Cardiac septum (tissue), 1 donor: Measurements from ENCODE around the gene SMTNL2. TPM values are rescaled to one million over a fixed set of nuclear protein-coding genes. Genes with fewer than 3 reads are reported as not detected.
"Not testable (repeated sequence)": the region's sequence is repeated elsewhere in the genome, so short reads cannot be mapped to it uniquely, and the experiment has no call there.

ENCODE experiments used
- DNase-seq: peaks from one replicate; pipeline ENCODE4 v3.0.0-alpha.2; 2020; ENCODE audit warnings: low spot score
- intact Hi-C: fragments of 100-400 bp; cut with DNase I; formaldehyde crosslinking; loops from one replicate; pipeline ENCODE4 v1.14.0; 2022
- total RNA-seq: library from RNA; stranded (reverse); fragmentation: NEBNext Ultra II Directional; extraction: Animal tissue kit (Norgen Biotek cat#: 25700); gene quantifications from one replicate; pipeline ENCODE4 v1.2.1, GENCODE V29; 2021
- donor health status: DM: no; HTN: no; CAD: no.

The SMTNL2 gene
- total RNA-seq, 1 donor from 2014 or later = 8.1 TPM

DNA sequence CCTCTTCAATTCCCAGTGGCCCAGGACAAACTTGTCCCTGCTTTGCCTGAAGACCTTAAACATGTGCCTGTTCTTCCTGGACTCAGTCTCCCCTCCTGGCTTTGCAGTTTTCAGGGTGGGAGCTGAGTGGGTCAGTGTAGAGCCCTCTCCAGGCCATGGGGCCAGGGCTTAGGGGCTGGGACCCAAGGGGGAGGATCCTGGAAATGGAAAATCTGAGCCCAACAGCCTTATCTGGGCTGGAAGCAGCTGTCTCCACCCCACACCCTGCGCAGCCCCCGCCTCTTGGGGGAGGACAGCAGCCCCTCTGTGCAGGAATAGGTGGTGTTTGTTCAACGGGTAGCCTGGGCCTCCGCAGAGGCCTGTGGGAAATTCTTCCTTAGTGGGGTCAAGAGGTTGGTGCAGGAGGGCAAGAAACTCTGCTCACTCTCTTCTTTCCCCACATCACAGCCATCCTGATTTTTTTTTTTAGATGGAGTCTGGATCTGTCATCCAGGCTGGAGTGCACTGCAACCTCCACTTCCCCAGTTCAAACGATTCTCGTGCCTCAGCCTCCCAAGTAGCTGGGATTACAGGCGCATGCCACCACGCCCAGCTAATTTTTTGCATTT lies 6.8 kb upstream of the SMTNL2 start:
- intact Hi-C loops = no loop called here
- DNase-seq = no peak

GRCh38 chr17:4578349-4578748 lies 6.0 kb upstream of the SMTNL2 start:
- intact Hi-C loops, DNase-seq: not testable (repeated sequence)

GRCh38 chr17:4579678-4580077 lies 4.7 kb upstream of the SMTNL2 start:
- intact Hi-C loops = no loop called here
- DNase-seq = no peak

DNA sequence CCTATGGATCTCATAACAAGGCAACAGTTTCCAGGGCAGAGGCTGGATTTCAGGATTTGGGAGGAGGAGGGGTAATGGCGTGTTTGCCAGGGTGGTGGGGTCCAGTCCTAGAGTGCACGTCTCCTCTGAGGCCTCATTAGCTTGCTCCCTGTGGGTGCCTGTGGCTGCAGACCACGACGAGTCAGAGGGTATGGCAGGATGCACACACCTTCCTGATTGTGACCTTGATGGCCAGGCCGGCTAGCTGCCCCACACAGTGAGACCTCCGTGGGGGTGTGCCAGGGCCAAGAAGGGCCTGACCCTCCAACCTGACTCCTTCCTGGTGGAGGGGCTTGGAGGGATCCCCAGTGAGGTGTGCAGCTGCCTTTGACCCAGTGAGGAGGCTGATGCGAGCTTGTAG lies 4.0 kb upstream of the SMTNL2 start:
- intact Hi-C loops = no loop called here
- DNase-seq = no peak

GRCh38 chr17:4582101-4582501 lies 2.2 kb upstream of the SMTNL2 start:
- intact Hi-C loops = no loop called here
- DNase-seq = no peak

GRCh38 chr17:4582691-4583090 lies 1.6 kb upstream of the SMTNL2 start:
- intact Hi-C loops = no loop called here
- no peak for DNase-seq

- DNase-seq = no peak
- intact Hi-C loops = no loop called here
Measured at GRCh38 chr17:4583206-4583605, 1.1 kb upstream of the SMTNL2 start.

- no peak for DNase-seq
- intact Hi-C loops = no loop called here
Measured at GRCh38 chr17:4583782-4584100, 588 bp upstream of the SMTNL2 start.

- DNase-seq = no peak
- intact Hi-C loops = no loop called here
Measured at GRCh38 chr17:4584917-4585637, 748 bp downstream of the SMTNL2 start.

DNA sequence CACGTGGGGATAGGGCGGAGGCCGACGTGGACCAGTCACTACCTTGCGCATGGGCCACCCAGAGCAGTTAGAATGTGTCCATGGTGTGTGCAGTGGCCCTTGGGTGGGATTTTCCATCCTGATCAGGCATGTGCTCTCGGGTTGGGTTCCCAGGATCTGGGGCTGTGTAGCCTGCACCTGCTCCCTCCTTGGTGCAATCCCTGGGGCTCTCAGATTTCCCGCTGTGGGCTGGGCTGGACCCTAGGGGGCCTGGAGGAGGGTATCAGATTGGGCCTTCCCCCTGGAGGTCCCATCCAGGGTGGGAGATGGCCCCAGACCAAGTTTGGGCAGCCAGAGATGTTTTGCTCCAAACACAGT lies 1.3 kb downstream of the SMTNL2 start:
- no peak for DNase-seq
- intact Hi-C loops = no loop called here

GRCh38 chr17:4586043-4586442 lies 1.7 kb downstream of the SMTNL2 start:
- intact Hi-C loops = no loop called here
- DNase-seq = no peak

DNA sequence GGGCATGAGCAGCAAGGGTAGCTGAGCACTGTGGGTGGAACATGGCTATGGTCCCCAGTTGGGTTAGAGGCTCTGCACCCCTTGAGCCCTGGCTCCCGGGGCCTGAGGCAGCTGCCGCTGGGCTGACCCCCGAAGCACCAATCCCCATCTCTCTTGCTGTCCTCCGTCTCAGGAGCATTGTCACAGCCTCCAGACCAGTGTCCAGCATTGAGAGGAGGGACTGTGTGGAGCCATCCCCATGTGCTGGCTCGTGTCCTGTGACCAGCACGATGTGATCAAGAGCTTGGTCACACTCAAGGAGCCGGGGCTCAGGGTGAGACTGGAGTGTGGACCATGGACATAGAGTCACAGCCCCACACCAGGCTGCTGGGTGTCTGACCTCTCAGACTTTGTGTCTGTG lies 2.9 kb downstream of the SMTNL2 start:
- DNase-seq = no peak

GRCh38 chr17:4587803-4588202 lies 3.5 kb downstream of the SMTNL2 start:
- intact Hi-C loops = no loop called here
- no peak for DNase-seq

More for the DNA sequence above, 2.9 kb downstream of the SMTNL2 start:
- intact Hi-C loops = no loop called here

GRCh38 chr17:4588391-4588790 lies 4.1 kb downstream of the SMTNL2 start:
- no peak for DNase-seq
- intact Hi-C loops = no loop called here

- intact Hi-C loops = no loop called here
- no peak for DNase-seq
Measured at GRCh38 chr17:4588898-4589625, 4.7 kb downstream of the SMTNL2 start.

GRCh38 chr17:4590042-4590441 lies 5.7 kb downstream of the SMTNL2 start:
- DNase-seq, intact Hi-C loops: not testable (repeated sequence)

GRCh38 chr17:4590981-4591453 lies 6.7 kb downstream of the SMTNL2 start:
- DNase-seq = no peak
- intact Hi-C loops = no loop called here

DNA sequence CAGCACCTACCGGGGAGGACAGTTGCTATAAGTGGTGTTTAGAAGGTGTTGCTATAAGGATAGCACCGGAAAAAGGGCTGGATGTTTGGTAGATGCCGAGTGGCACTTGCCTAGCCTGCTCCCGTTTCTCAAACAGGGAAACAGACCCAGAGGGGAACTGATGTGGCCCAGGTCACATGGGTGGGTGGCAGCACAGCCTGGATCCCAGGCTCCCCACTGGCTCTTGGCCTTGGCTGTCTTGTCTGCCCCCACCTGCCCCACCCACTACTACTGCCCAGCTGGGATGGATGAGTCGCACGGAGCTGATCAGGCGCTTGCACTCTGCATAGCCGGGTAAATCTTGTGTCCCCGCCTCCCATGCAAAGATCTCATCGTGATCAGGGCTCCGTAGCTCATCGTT lies 7.2 kb downstream of the SMTNL2 start:
- intact Hi-C loops = no loop called here
- no peak for DNase-seq

DNA sequence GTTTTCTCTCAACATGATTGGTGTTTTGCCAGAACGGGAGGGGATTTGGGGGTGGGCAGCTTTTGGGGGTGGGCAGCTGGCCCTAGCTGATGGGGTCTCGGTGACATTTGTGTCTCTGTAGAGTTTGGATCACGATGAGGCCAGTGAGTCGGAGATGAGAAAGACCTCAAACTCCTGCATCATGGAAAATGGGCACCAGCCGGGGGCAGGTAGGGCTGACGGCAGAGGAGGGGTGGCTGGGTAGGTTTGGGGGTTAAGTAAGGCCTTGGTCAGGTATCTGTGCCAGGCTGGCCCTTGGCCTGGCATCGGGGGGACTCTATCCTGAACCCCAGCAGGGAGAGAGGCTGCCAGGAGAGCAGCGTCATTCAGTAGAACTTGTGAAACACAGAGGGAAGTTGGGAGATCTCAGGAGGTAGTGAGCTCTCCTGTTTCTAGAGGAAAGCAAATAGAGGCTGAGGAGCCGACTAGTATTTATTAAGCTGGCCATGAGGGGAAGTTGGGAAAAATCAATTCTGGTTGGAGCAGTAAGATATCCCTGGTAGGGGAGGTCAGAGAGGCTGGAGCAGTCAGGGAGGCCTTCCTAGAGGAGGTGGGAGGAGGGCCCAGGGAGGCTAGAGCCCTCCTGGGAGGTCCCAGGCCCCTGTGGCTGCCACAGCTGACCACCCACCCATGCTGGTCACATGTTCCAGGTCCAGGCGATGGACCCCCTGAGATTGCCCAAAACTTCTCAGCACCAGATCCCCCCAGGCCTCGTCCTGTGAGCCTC lies 8.1 kb downstream of the SMTNL2 start:
- DNase-seq = no peak
- intact Hi-C loops = no loop called here

GRCh38 chr17:4593021-4593421 lies 8.7 kb downstream of the SMTNL2 start:
- intact Hi-C loops = no loop called here
- no peak for DNase-seq
